LNCaP clone FGC (cell line): ENCODE results near the gene FXYD5.
A peak's percentile ranks its signal among the peaks of the same experiment; 100 is the strongest.

Experiments used
- DNase-seq: peaks from one replicate; pipeline ENCODE4 v3.0.0-alpha.2; 2011; ENCODE audit warnings: low read depth
- H3K4me3 ChIP-seq: 2 replicates; pipeline ENCODE4 v1.5.1; 2011; ENCODE audit warnings: mild to moderate bottlenecking, low read depth, low read length, control low read depth
- CTCF ChIP-seq: IDR thresholded peaks from 2 replicates; pipeline ENCODE4 v1.5.1; 2012; ENCODE audit warnings: mild to moderate bottlenecking; ENCODE audit not compliant: control insufficient read depth, insufficient read depth; ENCODE audit errors: extremely low read depth

FXYD5 gene

GRCh38 chr19:35154525-35155406, at the start of gene FXYD5:
Gene FXYD5 (plus strand): TSS chr19:35154735. CDS start chr19:35155551, 816 bp downstream.
- no peak for TF ChIP-seq CTCF
- peak within 1 kb of the TSS; percentile 18; the same call in 1 of the 2 replicates for H3K4me3 ChIP-seq
- no peak for DNase-seq

- DNase-seq, result no peak
- no peak for TF ChIP-seq CTCF
- no peak overlapping the region for H3K4me3 ChIP-seq
Measured at GRCh38 chr19:35105047-35105410, 49.5 kb upstream of the FXYD5 start.

GRCh38 chr19:35105411-35106290, 48.9 kb upstream of the FXYD5 start:
- no peak overlapping the region for H3K4me3 ChIP-seq
- TF ChIP-seq CTCF, result no peak
- DNase-seq, result no peak

- DNase-seq, result no peak
- H3K4me3 ChIP-seq, result no peak overlapping the region
- TF ChIP-seq CTCF, result no peak
Measured at GRCh38 chr19:35106291-35106583, 48.3 kb upstream of the FXYD5 start.

- TF ChIP-seq CTCF, result no peak
- no peak overlapping the region for H3K4me3 ChIP-seq
- no peak for DNase-seq
Measured at GRCh38 chr19:35106898-35107541, 47.5 kb upstream of the FXYD5 start.

GRCh38 chr19:35107545-35107944, 47.0 kb upstream of the FXYD5 start:
- DNase-seq, result no peak
- no peak overlapping the region for H3K4me3 ChIP-seq
- TF ChIP-seq CTCF, result no peak
